Tibial nerve (tissue), 4 donors: Measurements from ENCODE around the gene BIRC5. TPM values are rescaled to one million over a fixed set of nuclear protein-coding genes. Genes with fewer than 3 reads are reported as not detected.

ENCODE experiments used
- DNase-seq, 2 donors: peaks; one replicate each; pipeline ENCODE4 v3.0.0-alpha.2; 2019; ENCODE audit warnings: low spot score in 2 of 2
- H3K27ac ChIP-seq, 4 donors: fragments of 200-600 bp; sonication (generic) in 3 of 4; one replicate each; pipeline ENCODE4 v1.5.1; 2017 to 2019; ENCODE audit warnings: mild to moderate bottlenecking in 1 of 4
- H3K27me3 ChIP-seq, 2 donors: fragments of 200-600 bp; sonication (generic) in 1 of 2; one replicate each; pipeline versions ENCODE4 v1.5.1 to v1.6.0; 2017 to 2019
- H3K36me3 ChIP-seq, 3 donors: fragments of 200-600 bp; sonication (generic); one replicate each; pipeline ENCODE4 v1.5.1; 2018 to 2019
- H3K4me1 ChIP-seq, 4 donors: fragments of 200-600 bp; sonication (generic) in 3 of 4; one replicate each; pipeline ENCODE4 v1.5.1; 2017 to 2019
- H3K4me3 ChIP-seq, 4 donors: fragments of 200-600 bp; sonication (generic) in 3 of 4; one replicate each; pipeline ENCODE4 v1.5.1; 2017 to 2019; ENCODE audit warnings: mild to moderate bottlenecking in 1 of 4, moderate library complexity in 1 of 4
- H3K9me3 ChIP-seq, 4 donors: fragments of 200-600 bp; sonication (generic) in 3 of 4; one replicate each; pipeline ENCODE4 v1.5.1; 2017 to 2019
- EP300 ChIP-seq, 2 donors: sonication (generic); formaldehyde crosslinking; IDR thresholded peaks; one replicate each; pipeline ENCODE4 v1.6.1; 2017; ENCODE audit warnings: antibody characterized with exemption in 2 of 2, mild to moderate bottlenecking in 1 of 2
- POLR2A ChIP-seq, 2 donors: fragments of 450-650 bp; IDR thresholded peaks; one replicate each; pipeline ENCODE4 v1.6.1; 2017; ENCODE audit warnings: antibody characterized with exemption in 2 of 2, mild to moderate bottlenecking in 2 of 2, moderate library complexity in 2 of 2
- WGBS, 2 donors: methylation state at CpG; one replicate each; pipeline ENCODE4 v1.1.5; 2018; 5-methylcytosine and 5-hydroxymethylcytosine counted together
- total RNA-seq, 4 donors: library from RNA; depleted of rRNA; stranded (reverse); fragments of >200 nt; gene quantifications; one replicate each; pipeline ENCODE4 v1.1.0, GENCODE V29; 2016
- TF ChIP-seq, protein P1 (sequence below), 5 experiments: fragments of 200-600 bp in 3 of 5; fragments of 450-650 bp in 2 of 5; sonication (generic) in 3 of 5; IDR thresholded peaks; one replicate each; pipeline ENCODE4 v1.5.1; 2016 to 2019; ENCODE audit warnings: antibody characterized with exemption in 5 of 5, mild to moderate bottlenecking in 3 of 5, moderate library complexity in 2 of 5

BIRC5 gene
- total RNA-seq, 4 donors from 2014 or later, result 0.87 to 8.7 (median 0.98) TPM; not detected in 1

- WGBS, 2 donors, result 43 to 49% methylated on average over 10 of the region's 11 CpGs
- Histone ChIP-seq H3K27me3 (no peaks in the 10 kb centered on the region), H3K4me1 (peaks cover 0 to 86% (median 61%) of the 10 kb centered on the region in 4 donors), H3K36me3 (peaks cover 0 to 20% (median 0%) of the 10 kb centered on the region in 3 donors), H3K27ac (peak overlapping the region; percentile 50 to 91 (median 81)), H3K9me3 (no peaks in the 10 kb centered on the region), H3K4me3 (no peak overlapping the region)
- DNase-seq, result no peak
- peak in 1 of 2 donors; percentile 18 for TF ChIP-seq EP300 (IDR thresholded peaks at IDR 0.05)
- TF ChIP-seq, protein P1, sequence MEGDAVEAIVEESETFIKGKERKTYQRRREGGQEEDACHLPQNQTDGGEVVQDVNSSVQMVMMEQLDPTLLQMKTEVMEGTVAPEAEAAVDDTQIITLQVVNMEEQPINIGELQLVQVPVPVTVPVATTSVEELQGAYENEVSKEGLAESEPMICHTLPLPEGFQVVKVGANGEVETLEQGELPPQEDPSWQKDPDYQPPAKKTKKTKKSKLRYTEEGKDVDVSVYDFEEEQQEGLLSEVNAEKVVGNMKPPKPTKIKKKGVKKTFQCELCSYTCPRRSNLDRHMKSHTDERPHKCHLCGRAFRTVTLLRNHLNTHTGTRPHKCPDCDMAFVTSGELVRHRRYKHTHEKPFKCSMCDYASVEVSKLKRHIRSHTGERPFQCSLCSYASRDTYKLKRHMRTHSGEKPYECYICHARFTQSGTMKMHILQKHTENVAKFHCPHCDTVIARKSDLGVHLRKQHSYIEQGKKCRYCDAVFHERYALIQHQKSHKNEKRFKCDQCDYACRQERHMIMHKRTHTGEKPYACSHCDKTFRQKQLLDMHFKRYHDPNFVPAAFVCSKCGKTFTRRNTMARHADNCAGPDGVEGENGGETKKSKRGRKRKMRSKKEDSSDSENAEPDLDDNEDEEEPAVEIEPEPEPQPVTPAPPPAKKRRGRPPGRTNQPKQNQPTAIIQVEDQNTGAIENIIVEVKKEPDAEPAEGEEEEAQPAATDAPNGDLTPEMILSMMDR (IDR thresholded peaks at IDR 0.05), result no peak
- TF ChIP-seq POLR2A (IDR thresholded peaks at IDR 0.05), result no peak
These were observed 40.8 kb upstream of the BIRC5 start for GRCh38 chr17:78173097-78173715.

DNA sequence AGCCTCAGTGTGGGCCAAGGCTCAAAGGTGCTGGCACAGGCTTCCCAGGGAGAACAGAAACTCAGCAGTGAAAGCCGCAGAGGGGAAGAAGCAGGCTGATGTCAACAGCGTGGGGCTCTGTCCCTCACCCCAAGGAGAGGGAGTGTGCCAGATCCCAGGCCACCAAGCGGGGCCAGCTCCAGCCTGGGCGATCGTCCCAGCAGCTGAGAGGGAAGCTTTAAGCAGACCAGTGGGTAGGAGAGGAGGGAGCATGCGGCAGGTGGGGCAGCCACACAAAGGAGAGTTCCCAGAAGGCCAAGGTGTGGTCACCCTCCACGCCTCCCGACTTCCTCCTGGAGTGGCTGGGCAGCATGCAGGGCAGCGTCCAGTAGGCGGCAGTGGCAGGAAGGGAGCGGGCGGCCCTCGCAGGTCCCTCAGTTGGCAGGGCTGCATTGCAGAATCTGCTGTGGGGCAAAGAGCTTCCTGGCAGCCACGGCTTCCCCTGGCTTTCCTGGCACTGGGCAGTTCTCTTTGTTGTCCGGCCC is 39.6 kb upstream of the BIRC5 start:
- Histone ChIP-seq H3K27ac (peak overlapping the region; percentile 50 to 91 (median 81)), H3K27me3 (no peaks in the 10 kb centered on the region), H3K4me1 (peaks cover 0 to 78% (median 59%) of the 10 kb centered on the region in 4 donors), H3K4me3 (no peak overlapping the region), H3K36me3 (peaks cover 0 to 20% (median 0%) of the 10 kb centered on the region in 3 donors), H3K9me3 (no peaks in the 10 kb centered on the region)
- 20 to 29% methylated on average over 11 to 13 of the region's 15 CpGs for WGBS, 2 donors
- peak in 1 of 2 donors; percentile 39 for DNase-seq
- TF ChIP-seq EP300 (IDR thresholded peaks at IDR 0.05) (peak in 1 of 2 donors; percentile 71), POLR2A (IDR thresholded peaks at IDR 0.05) (no peak)
- TF ChIP-seq, protein P1 (IDR thresholded peaks at IDR 0.05), result peak; percentile 28 to 72 (median 52)

- Histone ChIP-seq H3K36me3 (peaks cover 0 to 20% (median 0%) of the 10 kb centered on the region in 3 donors), H3K4me1 (peaks cover 0 to 78% (median 55%) of the 10 kb centered on the region in 4 donors), H3K4me3 (no peak overlapping the region), H3K27me3 (no peaks in the 10 kb centered on the region), H3K27ac (peak overlapping the region; percentile 50 to 91 (median 81)), H3K9me3 (no peaks in the 10 kb centered on the region)
- DNase-seq, result no peak
- TF ChIP-seq POLR2A (IDR thresholded peaks at IDR 0.05), result no peak
- TF ChIP-seq EP300 (IDR thresholded peaks at IDR 0.05), result no peak
- TF ChIP-seq, protein P1 (IDR thresholded peaks at IDR 0.05), result no peak
- 69 to 73% methylated on average over 24 to 25 of the region's 28 CpGs for WGBS, 2 donors
These were observed 39.0 kb upstream of the BIRC5 start for GRCh38 chr17:78174870-78175642.

DNA sequence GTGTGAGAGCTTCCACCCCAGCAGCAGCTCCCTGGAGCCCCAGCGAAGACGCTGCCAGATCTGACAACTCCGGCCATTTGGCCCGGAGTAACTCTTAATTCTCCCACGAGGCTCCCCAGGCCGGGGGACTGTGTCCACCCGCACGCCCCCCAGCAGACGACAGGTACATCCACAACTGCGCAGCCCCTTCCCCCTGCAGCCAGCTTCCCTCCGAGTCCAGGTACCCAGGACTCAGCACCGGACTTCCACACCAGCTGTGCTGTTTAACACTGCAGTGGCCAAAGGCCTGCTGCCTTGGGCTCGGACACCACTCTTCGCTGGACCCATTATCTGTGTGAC is 38.4 kb upstream of the BIRC5 start:
- TF ChIP-seq EP300 (IDR thresholded peaks at IDR 0.05) (no peak), POLR2A (IDR thresholded peaks at IDR 0.05) (no peak)
- TF ChIP-seq, protein P1 (IDR thresholded peaks at IDR 0.05), result no peak

More for the DNA sequence above, 38.4 kb upstream of the BIRC5 start:
- H3K9me3 ChIP-seq, result no peaks in the 10 kb centered on the region
- H3K27me3 ChIP-seq, result no peaks in the 10 kb centered on the region
- 68 to 71% methylated on average over 14 of the region's 14 CpGs for WGBS, 2 donors
- H3K4me1 ChIP-seq, result peaks cover 0 to 78% (median 56%) of the 10 kb centered on the region in 4 donors
- peaks cover 0 to 18% (median 0%) of the 10 kb centered on the region in 3 donors for H3K36me3 ChIP-seq
- no peak overlapping the region for H3K4me3 ChIP-seq
- DNase-seq, result no peak
- H3K27ac ChIP-seq, result peak overlapping the region in 3 of 4 donors; percentile 79 to 91 (median 83)
